ENCODE results near the gene CAMK1G. TPM values are rescaled to one million over a fixed set of nuclear protein-coding genes. Genes with fewer than 3 reads are reported as not detected.

CAMK1G gene
- total RNA-seq, 1 experiment from 2014 or later = not detected

- Histone ChIP-seq H3K27me3 (ENCODE audit: insufficient read depth, low read length) (no peaks in the 10 kb centered on the region), H3K4me1 (ENCODE audit: control insufficient read depth in 1 of 2, insufficient read depth in 2 of 2, low read length in 2 of 2) (peaks cover 0 to 7% of the 10 kb centered on the region in 2 experiments; a peak in 2 of 4 replicates), H3K9me2 (ENCODE audit: insufficient read depth) (no peaks in the 10 kb centered on the region), H3K36me3 (ENCODE audit: control insufficient read depth in 1 of 2, insufficient read depth in 2 of 2, low read length in 2 of 2) (0 out of 4 replicates have a peak, but pooled peaks cover 3 to 4% of the 10 kb centered on the region in 2 experiments), H3K4me2 (ENCODE audit: low read length) (no peak overlapping the region), H3K79me2 (ENCODE audit: insufficient read depth, low read length) (no peaks in the 10 kb centered on the region), H3K27ac (ENCODE audit: low read depth, low read length) (no peak overlapping the region), H3K4me3 (replicated peaks in 1 of 2; ENCODE audit: low read depth in 1 of 2, low read length in 2 of 2) (no peak overlapping the region), H4K20me1 (ENCODE audit: insufficient read depth) (no peaks in the 10 kb centered on the region), H2AFZ (ENCODE audit: low read depth, low read length, poor library complexity, severe bottlenecking) (no peak overlapping the region), H3K9me3 (ENCODE audit: control insufficient read depth in 1 of 2, insufficient read depth in 1 of 2, low read depth in 1 of 2, low read length in 2 of 2) (no peaks in the 10 kb centered on the region), H3K9ac (ENCODE audit: low read length) (no peak overlapping the region)
- no TSS peak for BruUV-seq (replicated peaks)
- ChIA-PET CTCF (interaction anchor here (0.6 to 1.9 kb wide), 5 partner anchors 8 to 61 kb away, joined by 3 to 13 read pairs (median 5); no protein-coding TSS in a partner anchor), POLR2A (no interaction called here), RAD21 (ENCODE audit: low non-redundant PET in 1 of 2, low total read pairs in 2 of 2, uncharacterized antibody in 2 of 2, unreplicated experiment in 2 of 2) (interaction anchor here in 1 of 2 experiments (1.2 kb wide), 1 partner anchor 58 kb away, joined by 3 read pairs; no protein-coding TSS in a partner anchor)
- intact Hi-C loops (cut with micrococcal nuclease) = loop anchor here (1.0 to 2.0 kb wide), 4 partner anchors 25 to 66 kb away; no protein-coding TSS in a partner anchor
- ATAC-seq (peak; percentile 9; the same call in 1 of the 2 replicates), DNase-seq (ENCODE audit: low read depth, low spot score) (no peak)
- no peak for TF ChIP-seq EZH2 (IDR thresholded peaks at IDR 0.05)
- no peak for TF ChIP-seq ZNF274 (IDR thresholded peaks at IDR 0.05; ENCODE audit: low read depth, low read length)
- no peak for TF ChIP-seq YY1 (IDR thresholded peaks at IDR 0.05; ENCODE audit: extremely low read depth, insufficient replicate concordance, low read depth, low read length)
- TF ChIP-seq POLR2A (IDR thresholded peaks at IDR 0.05; ENCODE audit: borderline replicate concordance, extremely low read depth, insufficient read depth, insufficient read length) = no peak
- no peak for TF ChIP-seq POLR2AphosphoS5 (IDR thresholded peaks at IDR 0.05; ENCODE audit: low read depth, low read length)
- TF ChIP-seq ZFX (IDR thresholded peaks at IDR 0.05) = no peak
Observed at GRCh38 chr1:209627027-209627731, 43.7 kb downstream of the CAMK1G start.

- H3K4me1 ChIP-seq (ENCODE audit: control insufficient read depth in 1 of 2, insufficient read depth in 2 of 2, low read length in 2 of 2) = peaks cover 0 to 7% of the 10 kb centered on the region in 2 experiments; a peak in 2 of 4 replicates
- DNase-seq (ENCODE audit: low read depth, low spot score) (peak; percentile 35), ATAC-seq (peak; percentile 96)
- no peaks in the 10 kb centered on the region for H3K79me2 ChIP-seq (ENCODE audit: insufficient read depth, low read length)
- 0 out of 4 replicates have a peak, but pooled peaks cover 3 to 7% of the 10 kb centered on the region in 2 experiments for H3K36me3 ChIP-seq (ENCODE audit: control insufficient read depth in 1 of 2, insufficient read depth in 2 of 2, low read length in 2 of 2)
- intact Hi-C loops (cut with micrococcal nuclease) = loop anchor here (1.0 to 2.0 kb wide), 4 partner anchors 25 to 66 kb away; no protein-coding TSS in a partner anchor
- H3K9me2 ChIP-seq (ENCODE audit: insufficient read depth) = no peaks in the 10 kb centered on the region
- ChIA-PET CTCF (interaction anchor here (0.6 to 1.9 kb wide), 5 partner anchors 9 to 60 kb away, joined by 3 to 13 read pairs (median 5); no protein-coding TSS in a partner anchor), RAD21 (ENCODE audit: low non-redundant PET in 1 of 2, low total read pairs in 2 of 2, uncharacterized antibody in 2 of 2, unreplicated experiment in 2 of 2) (interaction anchor here in 1 of 2 experiments (1.2 kb wide), 1 partner anchor 58 kb away, joined by 3 read pairs; no protein-coding TSS in a partner anchor), POLR2A (no interaction called here)
- no peaks in the 10 kb centered on the region for H3K9me3 ChIP-seq (ENCODE audit: control insufficient read depth in 1 of 2, insufficient read depth in 1 of 2, low read depth in 1 of 2, low read length in 2 of 2)
- BruUV-seq (replicated peaks) = no TSS peak
- no peak overlapping the region for H3K4me2 ChIP-seq (ENCODE audit: low read length)
- no peaks in the 10 kb centered on the region for H3K27me3 ChIP-seq (ENCODE audit: insufficient read depth, low read length)
- H3K27ac ChIP-seq (ENCODE audit: low read depth, low read length) = no peak overlapping the region
- no peak overlapping the region for H3K9ac ChIP-seq (ENCODE audit: low read length)
- no peak overlapping the region for H2AFZ ChIP-seq (ENCODE audit: low read depth, low read length, poor library complexity, severe bottlenecking)
- TF ChIP-seq CTCF (IDR thresholded peaks at IDR 0.05 in 2 of 3, conservative IDR thresholded peaks at IDR 0.05 in 1 of 3; ENCODE audit: borderline replicate concordance in 1 of 3, insufficient read depth in 1 of 3, low read depth in 2 of 3, low read length in 2 of 3) (peak; percentile 79 to 94 (median 91)), SIN3A (IDR thresholded peaks at IDR 0.05; ENCODE audit: low read depth) (no peak), RAD21 (IDR thresholded peaks at IDR 0.05; ENCODE audit: low read depth) (peak; percentile 84)
- no peak overlapping the region for H3K4me3 ChIP-seq (replicated peaks in 1 of 2; ENCODE audit: low read depth in 1 of 2, low read length in 2 of 2)
- H4K20me1 ChIP-seq (ENCODE audit: insufficient read depth) = no peaks in the 10 kb centered on the region
Observed at GRCh38 chr1:209627732-209628196, 44.2 kb downstream of the CAMK1G start.
